CD14-positive monocyte (primary cell): ENCODE measurements around the gene KHDRBS1. TPM values are rescaled to one million over a fixed set of nuclear protein-coding genes. Genes with fewer than 3 reads are reported as not detected.
"Not testable (repeated sequence)": the region's sequence is repeated elsewhere in the genome, so short reads cannot be mapped to it uniquely, and the experiment has no call there.

ENCODE experiments used
- DNase-seq, 3 donors: peaks; one replicate each; pipeline ENCODE4 v3.0.0-alpha.2; 2011 to 2022
- H2AFZ ChIP-seq: 2 replicates; pipeline ENCODE4 v1.6.0; 2012; ENCODE audit warnings: mild to moderate bottlenecking, low read depth, low read length, inconsistent platforms; ENCODE audit not compliant: insufficient read depth, poor library complexity, severe bottlenecking
- H3K27ac ChIP-seq, 2 donors: 1 replicate in 1 of 2; 2 replicates in 1 of 2; pipeline ENCODE4 v1.5.1; 2012 to 2013; ENCODE audit warnings: low read length in 2 of 2, control low read depth in 1 of 2, inconsistent platforms in 1 of 2, low read depth in 1 of 2, mild to moderate bottlenecking in 1 of 2
- H3K27me3 ChIP-seq, 2 donors: one replicate each; pipeline versions ENCODE4 v1.6.0 to v1.6.1; 2011 to 2013; ENCODE audit warnings: low read length in 2 of 2; ENCODE audit not compliant: control insufficient read depth in 2 of 2, insufficient read depth in 2 of 2
- H3K36me3 ChIP-seq, 2 donors: replicated peaks in 1 of 2; 1 replicate in 1 of 2; 2 replicates in 1 of 2; pipeline versions ENCODE4 v1.5.1 to v1.6.1; 2012 to 2013; ENCODE audit warnings: low read length in 2 of 2, control low read depth in 1 of 2, inconsistent platforms in 1 of 2, mild to moderate bottlenecking in 1 of 2; ENCODE audit not compliant: insufficient read depth in 2 of 2, control insufficient read depth in 1 of 2
- H3K4me1 ChIP-seq, 2 donors: 1 replicate in 1 of 2; 2 replicates in 1 of 2; pipeline versions ENCODE4 v1.5.1 to v1.6.1; 2012 to 2013; ENCODE audit warnings: low read length in 2 of 2, control low read depth in 1 of 2, inconsistent platforms in 1 of 2, mild to moderate bottlenecking in 1 of 2, moderate library complexity in 1 of 2; ENCODE audit not compliant: insufficient read depth in 2 of 2, control insufficient read depth in 1 of 2
- H3K4me2 ChIP-seq: replicated peaks from 2 replicates; pipeline ENCODE3; 2012; ENCODE audit warnings: low read length, moderate library complexity, mild to moderate bottlenecking; ENCODE audit not compliant: poor library complexity, severe bottlenecking; ENCODE audit errors: extremely low read depth
- H3K4me3 ChIP-seq, 3 experiments: fragments of 200-600 bp in 1 of 3; sonication (generic) in 1 of 3; replicated peaks in 1 of 3; 1 replicate in 2 of 3; 2 replicates in 1 of 3; pipeline ENCODE4 v1.5.1; 2011 to 2013; ENCODE audit warnings: low read length in 3 of 3, mild to moderate bottlenecking in 3 of 3, control low read depth in 2 of 3, low read depth in 2 of 3, inconsistent platforms in 1 of 3, moderate library complexity in 1 of 3
- H3K79me2 ChIP-seq: 2 replicates; pipeline ENCODE4 v1.6.0; 2012; ENCODE audit warnings: mild to moderate bottlenecking, control low read depth, inconsistent platforms, low read length, moderate library complexity; ENCODE audit not compliant: insufficient read depth
- H3K9ac ChIP-seq: 2 replicates; pipeline ENCODE4 v1.6.0; 2017; ENCODE audit warnings: low read length, mild to moderate bottlenecking; ENCODE audit not compliant: insufficient read depth, poor library complexity, severe bottlenecking
- H3K9me3 ChIP-seq, 2 donors: replicated peaks in 1 of 2; 1 replicate in 1 of 2; 2 replicates in 1 of 2; pipeline versions ENCODE4 v1.5.1 to v1.6.1; 2012 to 2013; ENCODE audit warnings: low read length in 2 of 2, control low read depth in 1 of 2; ENCODE audit not compliant: control insufficient read depth in 1 of 2, insufficient read depth in 1 of 2
- H4K20me1 ChIP-seq: 2 replicates; pipeline ENCODE4 v1.6.0; 2012; ENCODE audit warnings: mild to moderate bottlenecking, low read length, control low read depth, moderate library complexity; ENCODE audit not compliant: insufficient read depth
- H3K27ac Mint-ChIP-seq, 7 donors: one replicate each; pipeline ENCODE4 v1.8.0; 2020; ENCODE audit warnings: mild to moderate bottlenecking in 7 of 7, mixed read lengths in 7 of 7, moderate library complexity in 6 of 7, inconsistent platforms in 2 of 7
- H3K27me3 Mint-ChIP-seq, 3 donors: one replicate each; pipeline ENCODE4 v1.8.0; 2021 to 2022; ENCODE audit warnings: low read depth in 3 of 3, mild to moderate bottlenecking in 3 of 3, mixed read lengths in 3 of 3, moderate library complexity in 3 of 3, inconsistent platforms in 1 of 3
- H3K36me3 Mint-ChIP-seq, 2 donors: one replicate each; pipeline ENCODE4 v1.8.0; 2020; ENCODE audit warnings: mixed read lengths in 2 of 2, inconsistent platforms in 1 of 2, mild to moderate bottlenecking in 1 of 2
- H3K4me1 Mint-ChIP-seq: one replicate; pipeline ENCODE4 v1.8.0; 2020; ENCODE audit warnings: mild to moderate bottlenecking, mixed read lengths
- H3K4me3 Mint-ChIP-seq, 2 donors: one replicate each; pipeline ENCODE4 v1.8.0; 2020; ENCODE audit warnings: mild to moderate bottlenecking in 2 of 2, mixed read lengths in 2 of 2, moderate library complexity in 1 of 2
- H3K9me3 Mint-ChIP-seq, 7 donors: one replicate each; pipeline ENCODE4 v1.8.0; 2020 to 2022; ENCODE audit warnings: mixed read lengths in 7 of 7, mild to moderate bottlenecking in 6 of 7, moderate library complexity in 6 of 7, inconsistent platforms in 2 of 7
- CTCF ChIP-seq: fragments of 200-600 bp; IDR thresholded peaks from one replicate; pipeline ENCODE4 v1.8.0; 2022; ENCODE audit warnings: antibody characterized with exemption, mild to moderate bottlenecking
- WGBS: methylation state at CpG from one replicate; pipeline ENCODE4 v1.1.5; 2013; ENCODE audit warnings: missing lambda C conversion rate; ENCODE audit not compliant: insufficient coverage; 5-methylcytosine and 5-hydroxymethylcytosine counted together
- intact Hi-C, 2 donors: fragments of 100-400 bp; cut with micrococcal nuclease; formaldehyde crosslinking; loops; one replicate each; pipeline versions ENCODE4 v1.15.0 to v1.15.1; 2023
- polyA plus RNA-seq, 3 donors: library from polyadenylated mRNA; depleted of rRNA in 1 of 3; unstranded in 2 of 3; stranded (reverse) in 1 of 3; fragments of 300-500 nt in 2 of 3; fragments of >200 nt in 1 of 3; fragmentation: Illumina TruSeq in 2 of 3; gene quantifications; 1 replicate in 2 of 3; 2 replicates in 1 of 3; pipeline ENCODE4 v1.2.3, GENCODE V29; 2012 to 2021

Gene KHDRBS1
- polyA plus RNA-seq, 3 donors = 40.7 to 65.6 (median 51.6) TPM

GRCh38 chr1:32063261-32063681 is 49.6 kb downstream of the KHDRBS1 start:
- no peak overlapping the region for H2AFZ ChIP-seq
- peaks cover 25 to 32% of the 10 kb centered on the region in 2 donors for H3K4me1 ChIP-seq
- peak; percentile 11 to 27 (median 19) for DNase-seq
- no peaks in the 10 kb centered on the region for H3K79me2 ChIP-seq
- H3K36me3 ChIP-seq = peaks cover 37 to 42% of the 10 kb centered on the region in 2 donors
- peaks cover 30% of the 10 kb centered on the region for H4K20me1 ChIP-seq
- H3K27ac Mint-ChIP-seq = peak overlapping the region in 2 of 7 donors; percentile 66 to 70
- H3K27ac ChIP-seq = no peak overlapping the region
- no peak overlapping the region for H3K4me3 Mint-ChIP-seq
- H3K4me2 ChIP-seq = no peak overlapping the region
- H3K36me3 Mint-ChIP-seq = peaks cover 35 to 50% of the 10 kb centered on the region in 2 donors
- intact Hi-C loops = loop anchor here (5.0 to 10.0 kb wide), 3 partner anchors 48 to 401 kb away; partner anchors contain the start of gene KHDRBS1 (in 2 of the 2)
- peaks cover 0 to 5% (median 0%) of the 10 kb centered on the region in 3 donors for H3K27me3 Mint-ChIP-seq
- no peak overlapping the region for H3K9ac ChIP-seq
- TF ChIP-seq CTCF = peak; percentile 70
- H3K9me3 Mint-ChIP-seq = no peaks in the 10 kb centered on the region
- H3K27me3 ChIP-seq = no peaks in the 10 kb centered on the region
- peaks cover 26% of the 10 kb centered on the region for H3K4me1 Mint-ChIP-seq
- H3K9me3 ChIP-seq = no peaks in the 10 kb centered on the region
- no CpG with 5 or more reads among the region's 1 CpG for whole genome bisulfite sequencing
- H3K4me3 ChIP-seq = no peak overlapping the region

DNA sequence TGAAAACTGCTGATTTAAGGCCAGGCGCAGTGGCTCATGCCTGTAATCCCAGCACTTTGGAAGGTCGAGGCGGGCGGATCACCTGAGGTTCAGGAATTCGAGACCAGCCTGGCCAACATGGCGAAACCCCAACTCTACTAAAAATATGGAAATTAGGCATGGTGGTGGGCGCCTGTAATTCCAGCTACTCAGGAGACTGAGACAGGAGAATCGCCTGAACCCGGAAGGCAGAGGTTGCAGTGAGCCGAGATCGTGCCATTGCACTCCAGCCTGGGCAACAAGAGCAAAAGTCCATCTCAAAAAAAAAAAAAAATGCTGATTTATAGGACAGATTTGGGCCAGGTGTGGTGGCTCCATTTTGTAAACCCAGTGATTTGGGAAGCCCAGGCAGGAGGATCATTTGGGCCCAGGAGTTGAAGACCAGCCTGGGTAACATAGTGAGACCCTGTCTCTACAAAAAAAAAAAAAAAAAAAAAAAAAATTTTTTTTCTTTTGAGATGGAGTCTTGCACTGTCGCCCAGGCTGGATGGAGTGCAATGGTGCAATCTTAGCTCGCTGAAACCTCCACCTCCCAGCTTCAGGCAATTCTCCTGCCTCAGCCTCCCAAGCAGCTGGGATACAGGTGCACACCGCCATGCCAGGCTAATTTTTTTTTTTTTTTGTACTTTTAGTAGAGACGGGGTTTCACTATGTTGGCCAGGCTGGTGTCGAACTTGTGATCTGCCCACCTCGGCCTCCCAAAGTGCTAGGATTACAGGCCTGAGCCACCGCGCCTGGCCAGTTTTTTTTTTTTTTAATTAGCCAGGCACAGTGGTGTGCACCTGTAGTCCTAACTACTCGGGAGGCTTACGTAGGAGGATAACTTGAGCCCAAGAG is 52.2 kb downstream of the KHDRBS1 start:
- not testable (repeated sequence) for H3K79me2 ChIP-seq, H3K9ac ChIP-seq, H4K20me1 ChIP-seq, H2AFZ ChIP-seq, H3K4me3 Mint-ChIP-seq, H3K9me3 ChIP-seq, H3K9me3 Mint-ChIP-seq, H3K27me3 ChIP-seq
- DNase-seq = peak in 1 of 3 donors; percentile 27
- peak overlapping the region; percentile 66 to 93 (median 86) for H3K27ac Mint-ChIP-seq
- Histone ChIP-seq H3K27ac (peak overlapping the region; percentile 58 to 71), H3K4me3 (peak overlapping the region in 1 of 3 experiments; percentile 5), H3K4me1 (peaks cover 38 to 45% of the 10 kb centered on the region in 2 donors), H3K36me3 (peaks cover 14 to 17% of the 10 kb centered on the region in 2 donors), H3K4me2 (peak overlapping the region; percentile 51)
- H3K27me3 Mint-ChIP-seq = peaks cover 2 to 15% (median 5%) of the 10 kb centered on the region in 3 donors
- intact Hi-C loops = loop anchor here (10.0 kb wide), 2 partner anchors 51 to 401 kb away; partner anchors contain the start of gene KHDRBS1 (in 2 of the 2)
- peaks cover 12 to 24% of the 10 kb centered on the region in 2 donors for H3K36me3 Mint-ChIP-seq
- peaks cover 40% of the 10 kb centered on the region for H3K4me1 Mint-ChIP-seq
- WGBS = 61% methylated on average over 8 of the region's 21 CpGs
